VCaP (cell line): ENCODE data around the gene SLC25A13.

Source experiments
- H3K27ac ChIP-seq: fragments of 450-650 bp; 2 replicates; pipeline ENCODE4 v1.5.1; 2017
- TF ChIP-seq, protein P1 (sequence below): fragments of 450-650 bp; conservative IDR thresholded peaks from 2 replicates; pipeline ENCODE4 v1.5.1; 2017; ENCODE audit warnings: mild to moderate bottlenecking, moderate library complexity

SLC25A13 gene

DNA sequence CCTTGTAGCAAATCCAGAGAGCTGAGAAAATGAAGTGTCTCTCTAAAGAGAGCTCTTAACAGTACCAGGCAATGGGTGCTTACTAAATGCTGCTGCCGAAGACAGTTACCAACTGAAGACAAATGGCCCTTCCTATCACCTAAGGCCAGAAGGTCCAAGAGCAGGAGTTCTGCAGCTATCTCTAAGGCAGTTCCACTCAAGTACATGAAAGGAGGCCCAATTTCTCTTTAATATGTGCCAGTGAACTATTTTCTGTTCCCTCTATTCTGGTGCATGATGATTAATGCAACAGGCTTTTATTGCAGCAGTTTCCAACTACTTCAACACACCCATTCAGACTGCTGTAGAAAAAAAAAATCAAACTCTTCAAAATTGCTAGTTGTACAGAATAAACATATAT lies 122.5 kb downstream of the SLC25A13 start:
- TF ChIP-seq, protein P1, sequence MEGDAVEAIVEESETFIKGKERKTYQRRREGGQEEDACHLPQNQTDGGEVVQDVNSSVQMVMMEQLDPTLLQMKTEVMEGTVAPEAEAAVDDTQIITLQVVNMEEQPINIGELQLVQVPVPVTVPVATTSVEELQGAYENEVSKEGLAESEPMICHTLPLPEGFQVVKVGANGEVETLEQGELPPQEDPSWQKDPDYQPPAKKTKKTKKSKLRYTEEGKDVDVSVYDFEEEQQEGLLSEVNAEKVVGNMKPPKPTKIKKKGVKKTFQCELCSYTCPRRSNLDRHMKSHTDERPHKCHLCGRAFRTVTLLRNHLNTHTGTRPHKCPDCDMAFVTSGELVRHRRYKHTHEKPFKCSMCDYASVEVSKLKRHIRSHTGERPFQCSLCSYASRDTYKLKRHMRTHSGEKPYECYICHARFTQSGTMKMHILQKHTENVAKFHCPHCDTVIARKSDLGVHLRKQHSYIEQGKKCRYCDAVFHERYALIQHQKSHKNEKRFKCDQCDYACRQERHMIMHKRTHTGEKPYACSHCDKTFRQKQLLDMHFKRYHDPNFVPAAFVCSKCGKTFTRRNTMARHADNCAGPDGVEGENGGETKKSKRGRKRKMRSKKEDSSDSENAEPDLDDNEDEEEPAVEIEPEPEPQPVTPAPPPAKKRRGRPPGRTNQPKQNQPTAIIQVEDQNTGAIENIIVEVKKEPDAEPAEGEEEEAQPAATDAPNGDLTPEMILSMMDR, result no peak
- no peak overlapping the region for H3K27ac ChIP-seq

DNA sequence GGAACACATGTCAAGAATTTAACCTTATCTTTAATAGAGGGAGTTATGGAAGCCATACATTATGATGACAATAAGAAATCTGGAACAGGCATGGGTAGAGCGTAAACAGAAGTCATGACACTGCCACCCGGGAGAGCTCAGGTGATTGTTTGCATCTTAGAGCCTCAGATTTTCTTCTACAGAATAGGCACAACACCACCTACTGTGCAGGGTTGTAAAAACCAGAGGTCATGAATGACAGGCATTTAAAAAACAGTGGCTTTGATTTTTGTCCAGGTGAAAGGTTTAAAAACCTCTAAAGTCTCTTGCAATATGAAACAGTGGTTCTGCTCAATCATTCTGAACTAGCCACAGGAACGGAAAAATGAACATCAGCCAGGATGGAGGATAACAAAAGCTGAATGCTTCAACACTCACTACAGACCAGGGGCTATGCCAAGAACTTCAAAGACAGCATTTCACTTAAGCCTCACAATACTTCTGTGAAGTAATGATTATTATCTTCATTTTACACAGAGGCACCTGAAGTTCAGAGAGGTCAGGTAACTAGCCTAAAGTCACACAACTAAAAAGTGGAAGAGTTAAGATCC lies 123.8 kb downstream of the SLC25A13 start:
- TF ChIP-seq, protein P1, result 0 out of 2 replicates have a peak, but pooled peaks have one; percentile 14

DNA sequence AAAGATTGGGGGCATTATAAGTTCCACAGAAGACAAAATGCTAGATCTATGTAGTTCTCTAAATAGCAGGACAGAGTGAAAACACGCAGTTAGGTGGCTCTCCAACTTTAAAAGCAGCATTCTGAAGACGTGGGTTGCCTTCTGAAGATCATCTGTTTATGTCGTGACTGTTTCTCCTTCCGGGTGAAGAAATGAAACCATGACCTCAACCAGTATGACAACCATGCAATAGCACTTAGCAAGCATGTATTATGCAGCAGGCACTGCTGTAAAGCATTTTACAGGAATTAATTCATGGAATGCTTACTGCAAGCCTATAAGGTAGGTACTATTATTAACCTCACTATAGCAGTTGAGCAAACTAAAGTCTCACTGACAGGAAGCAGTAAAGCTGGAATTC lies 125.2 kb downstream of the SLC25A13 start:
- H3K27ac ChIP-seq, result no peak overlapping the region
- TF ChIP-seq, protein P1, result no peak

More for the DNA sequence above, 123.8 kb downstream of the SLC25A13 start:
- H3K27ac ChIP-seq, result no peak overlapping the region

DNA sequence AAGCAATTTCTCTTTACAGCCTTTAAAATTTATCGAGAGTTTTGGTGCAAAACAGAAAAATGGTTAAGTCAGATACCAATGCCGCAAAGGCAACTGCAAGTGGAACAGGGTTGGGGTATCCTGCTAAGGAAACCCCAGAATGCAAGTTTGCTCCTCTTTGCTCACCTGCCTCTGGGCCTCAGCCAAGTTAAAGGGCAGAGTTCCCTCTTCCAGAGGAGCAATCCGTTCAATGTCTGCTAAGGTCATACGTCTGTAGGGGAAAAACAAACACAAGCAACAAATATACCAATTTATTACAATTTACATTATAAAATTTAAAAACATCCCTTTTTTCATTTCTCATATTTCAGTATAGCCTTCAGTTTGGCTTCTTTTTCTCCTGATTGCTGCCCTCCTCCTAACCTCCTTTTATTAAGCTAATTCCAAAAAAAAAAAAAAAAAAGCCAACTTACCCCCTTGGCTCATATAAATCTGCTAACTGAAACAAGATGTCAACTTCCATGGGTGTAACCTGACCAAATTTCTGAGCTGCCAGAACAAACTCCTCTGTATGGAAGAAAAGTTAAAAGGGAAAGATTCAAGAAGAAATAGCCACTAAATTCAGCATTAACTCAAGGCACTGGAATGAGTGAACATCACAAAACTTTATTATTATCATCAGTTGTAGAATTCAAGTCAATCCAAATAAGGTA lies 132.6 kb downstream of the SLC25A13 start:
- TF ChIP-seq, protein P1, result no peak
- no peak overlapping the region for H3K27ac ChIP-seq

DNA sequence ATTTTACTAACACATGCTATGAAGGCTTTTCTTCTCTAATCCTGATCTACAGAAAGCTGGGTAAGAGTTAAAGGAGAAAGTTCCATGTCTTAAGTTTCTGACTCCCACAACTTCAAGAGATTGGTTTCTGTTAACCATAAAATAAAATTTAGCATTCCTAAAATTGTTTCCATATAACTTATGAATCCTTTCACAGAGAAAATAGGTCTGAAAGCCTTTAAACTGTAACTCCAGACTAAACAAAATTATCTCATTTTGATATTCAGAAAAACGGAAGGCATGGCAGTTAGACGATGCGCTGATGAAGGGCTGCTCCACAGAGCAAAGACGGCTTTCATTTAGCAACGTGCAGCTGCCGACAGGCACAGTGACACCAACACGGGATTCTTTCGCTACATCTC lies 133.3 kb downstream of the SLC25A13 start:
- no peak overlapping the region; the same call in 1 of the 2 replicates for H3K27ac ChIP-seq
- TF ChIP-seq, protein P1, result no peak

DNA sequence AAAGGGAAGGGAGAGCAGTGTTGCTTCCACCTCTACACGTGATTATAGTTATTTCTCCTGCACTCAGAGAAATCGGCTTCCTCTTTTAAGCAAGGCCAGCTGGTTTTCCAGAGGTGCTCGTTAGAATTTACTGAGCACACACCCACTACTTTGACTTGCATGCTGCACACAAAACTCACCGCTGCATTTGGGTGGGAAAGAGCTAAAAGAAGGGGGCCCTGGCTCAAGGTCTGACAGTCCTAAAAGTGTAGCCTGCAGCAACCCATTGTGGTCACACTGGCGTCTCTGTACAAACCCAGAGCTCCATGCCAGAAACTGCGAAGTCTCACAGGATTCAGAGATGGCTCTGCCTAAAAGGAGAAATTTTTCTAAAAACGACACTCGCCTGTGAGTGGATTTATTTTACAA lies 133.7 kb downstream of the SLC25A13 start:
- TF ChIP-seq, protein P1, result no peak
- H3K27ac ChIP-seq, result peak overlapping the region; percentile 0; the same call in 1 of the 2 replicates

DNA sequence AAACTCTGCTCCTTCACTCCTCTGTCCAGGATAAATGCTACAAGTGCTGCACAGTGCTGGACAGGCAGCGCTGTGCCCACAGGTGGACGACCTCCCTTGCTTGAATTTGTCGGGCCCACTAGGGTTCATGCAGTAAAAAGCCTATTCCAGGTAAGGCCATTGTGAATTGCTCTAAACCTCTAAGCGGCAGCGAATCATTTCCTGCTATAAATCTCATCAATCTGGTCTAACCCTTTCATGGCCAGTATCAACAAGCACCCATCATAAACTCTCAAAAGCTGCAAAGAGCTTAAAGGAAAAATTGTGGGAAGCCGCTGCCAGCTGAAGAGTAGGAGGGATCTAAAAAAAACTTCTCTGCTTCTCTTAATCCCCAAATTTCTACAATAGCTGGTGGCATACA lies 134.2 kb downstream of the SLC25A13 start:
- TF ChIP-seq, protein P1, result no peak
- H3K27ac ChIP-seq, result peak overlapping the region; percentile 0; the same call in 1 of the 2 replicates
